ENCODE results near the gene OR52M1.

GRCh38 chr11:4541071-4541470, 3.9 kb upstream of the OR52M1 start:
- TF ChIP-seq CTCF (IDR thresholded peaks at IDR 0.05) (no peak), POLR2A (IDR thresholded peaks at IDR 0.05) (no peak)

Data from adrenal gland (tissue), 5 donors.